RWPE1 (cell line): ENCODE measurements around the gene EMSY.

Experiments used
- CTCF ChIA-PET: fragments of 350-600 bp; sonication (Branson Sonifier 250); formaldehyde crosslinking; extraction: SDS; loops from one replicate; lab custom pipeline; 2021; lab: Yijun Ruan, JAX
- POLR2A ChIA-PET: fragments of 400-600 bp; formaldehyde crosslinking; extraction: SDS; loops from one replicate; lab custom pipeline; 2020; ENCODE audit warnings: antibody characterized with exemption; ENCODE audit not compliant: low non-redundant PET; lab: Yijun Ruan, JAX
- DNase-seq: peaks from one replicate; pipeline ENCODE4 v3.0.0; 2012; ENCODE audit warnings: low spot score
- H3K27ac ChIP-seq: fragments of 450-650 bp; 2 replicates; pipeline ENCODE4 v1.5.1; 2017
- CTCF ChIP-seq: fragments of 450-650 bp; conservative IDR thresholded peaks from 2 replicates; pipeline ENCODE4 v1.5.1; 2017; ENCODE audit warnings: low read depth, mild to moderate bottlenecking

Gene EMSY

DNA sequence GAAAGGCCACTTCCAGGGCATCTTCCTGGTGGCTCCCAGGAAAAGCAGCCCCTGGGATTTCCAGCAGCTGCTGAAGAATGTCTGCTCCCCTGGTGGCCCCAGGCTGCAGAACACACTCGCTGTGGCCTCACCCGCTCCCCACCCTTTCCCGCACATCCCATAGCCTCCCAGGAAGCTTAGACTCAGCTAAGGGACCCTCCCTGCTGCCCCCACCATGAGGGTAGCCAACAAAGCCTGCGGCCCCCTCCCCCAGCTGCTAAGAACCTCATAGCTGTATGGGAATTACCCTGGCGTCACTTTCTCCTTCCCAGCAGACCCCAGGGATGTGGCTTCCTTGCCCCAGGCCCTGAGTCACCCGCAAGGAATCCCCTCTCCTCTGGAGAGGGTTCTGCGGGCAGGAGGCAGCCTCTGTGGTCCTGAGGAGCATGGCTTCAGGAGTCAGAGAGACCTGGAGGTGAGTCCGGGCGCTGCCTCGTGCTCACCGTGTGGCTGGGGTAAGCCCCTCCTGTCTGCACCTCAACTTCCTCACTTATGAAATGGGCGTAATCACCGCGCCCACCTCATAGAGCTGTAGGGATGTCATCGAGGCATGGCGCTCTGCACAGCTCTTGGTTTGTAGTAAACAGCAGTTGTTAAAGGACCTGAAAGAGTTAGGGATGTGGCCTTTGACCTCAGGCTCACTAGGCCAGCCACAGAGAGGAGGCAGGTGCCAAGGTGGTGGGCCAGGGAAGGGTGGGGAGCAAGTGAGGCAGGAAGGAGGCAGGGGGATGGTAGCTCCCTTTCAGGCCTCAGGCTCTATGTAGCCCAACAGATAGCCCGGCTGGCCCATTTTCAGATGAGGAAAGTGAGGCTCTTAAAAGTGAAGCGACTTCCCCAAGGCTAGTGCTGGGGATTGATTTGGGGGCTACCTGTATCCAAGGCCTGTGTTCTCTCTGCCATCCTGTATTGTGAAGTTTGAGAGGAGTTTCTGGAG is 154.5 kb downstream of the EMSY start:
- no peak for TF ChIP-seq CTCF
- CTCF ChIA-PET, result interaction anchor here (0.6 kb wide), 2 partner anchors 32 to 157 kb away, joined by 3 to 4 read pairs; no protein-coding TSS in a partner anchor
- DNase-seq, result no peak
- no peak overlapping the region for H3K27ac ChIP-seq
- POLR2A ChIA-PET, result no interaction called here

DNA sequence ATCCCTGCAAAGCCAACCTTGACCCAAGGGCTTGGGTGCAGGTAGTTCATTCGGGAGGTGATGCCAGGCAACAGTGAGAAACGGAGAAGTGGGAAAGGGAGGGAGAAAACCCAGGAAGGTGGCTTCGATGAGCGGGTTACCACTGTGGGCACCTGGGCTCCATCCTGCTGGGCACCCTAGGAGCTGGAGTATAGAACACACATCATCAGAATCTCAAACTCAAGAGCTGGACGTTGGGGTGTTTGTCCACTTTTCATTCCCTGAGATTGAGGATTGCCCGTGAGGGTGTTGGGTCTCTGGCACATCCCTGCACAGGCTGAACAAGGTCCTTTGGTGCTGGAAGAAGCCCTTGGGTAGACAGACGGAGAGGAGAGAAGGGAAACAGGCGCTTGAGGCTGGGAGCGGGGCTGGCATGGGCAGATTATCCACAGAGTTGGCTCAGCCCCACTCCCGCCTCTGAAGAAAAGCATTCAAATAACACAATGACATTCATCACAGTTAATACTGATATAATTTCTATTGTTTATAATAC is 155.4 kb downstream of the EMSY start:
- POLR2A ChIA-PET, result no interaction called here
- TF ChIP-seq CTCF, result no peak
- CTCF ChIA-PET, result no interaction called here
- no peak for DNase-seq
- no peak overlapping the region for H3K27ac ChIP-seq

DNA sequence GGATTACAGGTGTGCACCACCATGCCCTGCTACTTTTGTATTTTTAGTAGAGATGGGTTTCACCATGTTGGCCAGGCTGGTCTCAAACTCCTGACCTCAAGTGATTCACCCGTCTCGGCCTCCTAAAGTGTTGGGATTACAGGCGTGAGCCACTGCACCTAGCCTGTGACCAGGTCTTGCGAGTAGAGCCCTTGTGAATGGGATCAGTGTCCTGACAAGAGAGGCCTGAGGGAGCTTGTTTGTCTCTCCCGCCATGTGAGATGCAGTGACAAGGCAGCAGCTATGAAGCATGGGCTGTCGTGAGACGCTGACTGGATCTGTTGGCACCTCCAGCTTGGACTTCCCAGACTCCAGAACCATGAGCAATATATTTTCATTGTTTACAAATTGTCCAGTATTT is 156.5 kb downstream of the EMSY start:
- TF ChIP-seq CTCF, result no peak
- DNase-seq, result no peak
- ChIA-PET POLR2A (no interaction called here), CTCF (interaction anchor here (0.6 kb wide), 1 partner anchor 94 kb away, joined by 3 read pairs; no protein-coding TSS in a partner anchor)
- no peak overlapping the region for H3K27ac ChIP-seq

- no peak for DNase-seq
- POLR2A ChIA-PET, result no interaction called here
- CTCF ChIA-PET, result interaction anchor here (0.6 kb wide), 1 partner anchor 93 kb away, joined by 3 read pairs; no protein-coding TSS in a partner anchor
- no peak for TF ChIP-seq CTCF
- no peak overlapping the region for H3K27ac ChIP-seq
These were observed 156.9 kb downstream of the EMSY start for GRCh38 chr11:76601724-76602123.

- TF ChIP-seq CTCF, result no peak
- no peak overlapping the region for H3K27ac ChIP-seq
- DNase-seq, result no peak
- POLR2A ChIA-PET, result no interaction called here
- CTCF ChIA-PET, result no interaction called here
These were observed 157.6 kb downstream of the EMSY start for GRCh38 chr11:76602431-76602861.
